Activated CD8-positive, alpha-beta T cell treated with anti-CD3 and anti-CD28 coated beads for 36 hours (primary cell): ENCODE data around the gene PMVK. TPM values are rescaled to one million over a fixed set of nuclear protein-coding genes. Genes with fewer than 3 reads are reported as not detected.

Source experiments
- ATAC-seq: fragments of 200-7000 bp; cut with Tn5 transposase; one replicate; pipeline ENCODE4 v1.10.0; 2021; ENCODE audit warnings: mild to moderate bottlenecking, moderate library complexity
- CTCF ChIA-PET: fragments of 350-600 bp; sonication (Branson Sonifier 250); formaldehyde crosslinking; loops from one replicate; lab custom pipeline; 2021; ENCODE audit warnings: antibody characterized with exemption; lab: Charles Lee
- POLR2A ChIA-PET: fragments of 350-600 bp; sonication (Branson Sonifier 250); formaldehyde crosslinking; loops from one replicate; lab custom pipeline; 2021; ENCODE audit warnings: antibody characterized with exemption; lab: Charles Lee
- DNase-seq: peaks from one replicate; pipeline ENCODE4 v3.0.0-alpha.2; 2020
- H3K27ac Mint-ChIP-seq: one replicate; pipeline ENCODE4 v1.8.0; 2021; ENCODE audit warnings: mild to moderate bottlenecking, mixed read lengths
- H3K27me3 Mint-ChIP-seq: one replicate; pipeline ENCODE4 v1.8.0; 2021; ENCODE audit warnings: mixed read lengths
- H3K36me3 Mint-ChIP-seq: one replicate; pipeline ENCODE4 v1.8.0; 2021; ENCODE audit warnings: low read depth, mixed read lengths
- H3K4me1 Mint-ChIP-seq: one replicate; pipeline ENCODE4 v1.8.0; 2021; ENCODE audit warnings: low read depth, mixed read lengths
- H3K4me3 Mint-ChIP-seq: one replicate; pipeline ENCODE4 v1.8.0; 2021; ENCODE audit warnings: mild to moderate bottlenecking, moderate library complexity, mixed read lengths
- H3K9me3 Mint-ChIP-seq: one replicate; pipeline ENCODE4 v1.8.0; 2021; ENCODE audit warnings: mixed read lengths
- intact Hi-C: fragments of 100-400 bp; cut with micrococcal nuclease; formaldehyde crosslinking; loops from one replicate; pipeline ENCODE4 v1.10.0; 2022
- total RNA-seq, 2 experiments: library from RNA; stranded (reverse); gene quantifications; one replicate each; pipeline ENCODE4 v1.2.3, GENCODE V29; 2021
- TF ChIP-seq, protein P1 (sequence below): fragments of 200-600 bp; IDR thresholded peaks from one replicate; pipeline ENCODE4 v1.8.0; 2022; ENCODE audit warnings: antibody characterized with exemption, mild to moderate bottlenecking

Gene PMVK
- total RNA-seq = 10 to 100 TPM; 32.3 to 33.2 TPM

GRCh38 chr1:154936555-154937084, at the start of gene PMVK:
TSS of gene PMVK (minus strand) at chr1:154936719. CDS start at chr1:154936685, 34 bp downstream.
- peaks cover 4% of the 10 kb centered on the region for H3K36me3 Mint-ChIP-seq
- peaks cover 49% of the 10 kb centered on the region for H3K4me1 Mint-ChIP-seq
- peak within 1 kb of the TSS; percentile 98 for H3K27ac Mint-ChIP-seq
- peak within 1 kb of the TSS; percentile 88 for H3K4me3 Mint-ChIP-seq
- intact Hi-C loops = no loop called here
- POLR2A ChIA-PET = interaction anchor here (0.7 to 2.2 kb wide), 21 partner anchors 8 to 456 kb away, joined by 3 to 8 read pairs (median 4); partner anchors contain the start of genes FLAD1, PBXIP1 and PYGO2
- TF ChIP-seq, protein P1, sequence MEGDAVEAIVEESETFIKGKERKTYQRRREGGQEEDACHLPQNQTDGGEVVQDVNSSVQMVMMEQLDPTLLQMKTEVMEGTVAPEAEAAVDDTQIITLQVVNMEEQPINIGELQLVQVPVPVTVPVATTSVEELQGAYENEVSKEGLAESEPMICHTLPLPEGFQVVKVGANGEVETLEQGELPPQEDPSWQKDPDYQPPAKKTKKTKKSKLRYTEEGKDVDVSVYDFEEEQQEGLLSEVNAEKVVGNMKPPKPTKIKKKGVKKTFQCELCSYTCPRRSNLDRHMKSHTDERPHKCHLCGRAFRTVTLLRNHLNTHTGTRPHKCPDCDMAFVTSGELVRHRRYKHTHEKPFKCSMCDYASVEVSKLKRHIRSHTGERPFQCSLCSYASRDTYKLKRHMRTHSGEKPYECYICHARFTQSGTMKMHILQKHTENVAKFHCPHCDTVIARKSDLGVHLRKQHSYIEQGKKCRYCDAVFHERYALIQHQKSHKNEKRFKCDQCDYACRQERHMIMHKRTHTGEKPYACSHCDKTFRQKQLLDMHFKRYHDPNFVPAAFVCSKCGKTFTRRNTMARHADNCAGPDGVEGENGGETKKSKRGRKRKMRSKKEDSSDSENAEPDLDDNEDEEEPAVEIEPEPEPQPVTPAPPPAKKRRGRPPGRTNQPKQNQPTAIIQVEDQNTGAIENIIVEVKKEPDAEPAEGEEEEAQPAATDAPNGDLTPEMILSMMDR = no peak
- CTCF ChIA-PET = interaction anchor here (0.6 to 5.8 kb wide), 20 partner anchors 17 to 376 kb away, joined by 3 to 49 read pairs (median 4); partner anchors contain the start of genes ADAM15, CHRNB2, KRTCAP2 and PBXIP1
- DNase-seq = peak; percentile 97
- peak; percentile 90 for ATAC-seq
- no peaks in the 10 kb centered on the region for H3K9me3 Mint-ChIP-seq
- no peaks in the 10 kb centered on the region for H3K27me3 Mint-ChIP-seq

DNA sequence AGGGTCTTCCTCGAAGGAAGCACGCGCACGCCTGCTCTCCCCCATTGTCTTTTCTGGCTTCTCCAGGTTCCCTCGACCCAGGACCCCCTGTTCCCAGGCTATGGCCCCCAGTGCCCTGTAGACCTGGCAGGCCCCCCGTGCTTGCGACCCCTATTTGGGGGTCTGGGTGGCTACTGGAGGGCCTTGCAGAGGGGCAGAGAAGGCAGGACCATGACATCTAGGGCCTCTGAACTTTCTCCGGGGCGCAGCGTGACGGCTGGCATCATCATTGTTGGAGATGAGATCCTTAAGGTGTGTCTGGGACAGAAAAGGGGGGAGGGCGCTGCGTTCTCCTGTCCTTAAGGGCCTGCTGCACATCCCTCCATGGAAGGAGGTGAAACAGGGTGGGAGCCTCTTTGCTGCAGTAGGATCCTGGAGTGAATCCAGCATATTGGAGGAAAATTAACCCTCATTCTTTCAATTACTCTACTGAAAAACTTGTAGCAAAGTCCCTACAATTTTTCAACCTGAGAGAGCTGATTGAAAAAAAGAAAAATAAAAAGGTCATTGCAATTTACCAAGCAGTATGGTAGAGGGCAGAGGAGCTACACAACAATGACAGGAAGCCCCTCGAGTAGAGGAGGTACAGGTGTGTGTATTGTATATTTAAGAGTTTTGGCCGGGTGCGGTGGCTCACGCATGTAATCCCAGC, 47.4 kb upstream of the PMVK start:
- ATAC-seq (no peak), DNase-seq (no peak)
- H3K9me3 Mint-ChIP-seq = no peaks in the 10 kb centered on the region
- TF ChIP-seq, protein P1 = no peak
- no peaks in the 10 kb centered on the region for H3K27me3 Mint-ChIP-seq
- no peak overlapping the region for H3K27ac Mint-ChIP-seq
- POLR2A ChIA-PET = interaction anchor here (0.6 to 4.8 kb wide), 15 partner anchors 11 to 563 kb away, joined by 3 to 85 read pairs (median 5); partner anchors contain the start of genes CKS1B, LENEP, PBXIP1 and PMVK
- H3K4me3 Mint-ChIP-seq = no peak overlapping the region
- H3K36me3 Mint-ChIP-seq = peaks cover 33% of the 10 kb centered on the region
- intact Hi-C loops = no loop called here
- peaks cover 18% of the 10 kb centered on the region for H3K4me1 Mint-ChIP-seq
- CTCF ChIA-PET = interaction anchor here (0.6 to 13.2 kb wide), 18 partner anchors 8 to 424 kb away, joined by 3 to 108 read pairs (median 6); partner anchors contain the start of genes ADAM15, LENEP and PYGO2

- Mint-ChIP-seq H3K36me3 (peaks cover 30% of the 10 kb centered on the region), H3K9me3 (no peaks in the 10 kb centered on the region), H3K27ac (no peak within 1 kb of the TSS), H3K27me3 (no peaks in the 10 kb centered on the region), H3K4me3 (no peak within 1 kb of the TSS), H3K4me1 (peaks cover 12% of the 10 kb centered on the region)
- TF ChIP-seq, protein P1 = no peak
- intact Hi-C loops = no loop called here
- ATAC-seq = peak; percentile 99
- ChIA-PET CTCF (interaction anchor here (0.6 to 13.2 kb wide), 18 partner anchors 9 to 423 kb away, joined by 3 to 108 read pairs (median 4); partner anchors contain the start of genes ADAM15, LENEP and PYGO2), POLR2A (interaction anchor here (0.6 to 4.8 kb wide), 15 partner anchors 10 to 146 kb away, joined by 3 to 85 read pairs (median 5); partner anchors contain the start of genes CKS1B, LENEP, PBXIP1 and PMVK)
- peak; percentile 98 for DNase-seq
These were observed 46.6 kb upstream of the PMVK start, which contains the start of gene FLAD1 for GRCh38 chr1:154982897-154983648. TSS of gene FLAD1 (plus strand) at chr1:154983344. CDS start at chr1:154983695, 351 bp downstream.

GRCh38 chr1:154982341-154982740, 45.8 kb upstream of the PMVK start:
- DNase-seq (no peak), ATAC-seq (no peak)
- Mint-ChIP-seq H3K9me3 (no peaks in the 10 kb centered on the region), H3K36me3 (peaks cover 32% of the 10 kb centered on the region), H3K4me1 (peaks cover 13% of the 10 kb centered on the region), H3K27me3 (no peaks in the 10 kb centered on the region), H3K27ac (no peak overlapping the region), H3K4me3 (no peak overlapping the region)
- TF ChIP-seq, protein P1 = no peak
- CTCF ChIA-PET = interaction anchor here (1.1 to 13.2 kb wide), 13 partner anchors 12 to 423 kb away, joined by 3 to 108 read pairs (median 6); partner anchors contain the start of genes ADAM15, LENEP and PYGO2
- POLR2A ChIA-PET = interaction anchor here (0.6 to 4.8 kb wide), 13 partner anchors 9 to 95 kb away, joined by 3 to 85 read pairs (median 7); partner anchors contain the start of genes CKS1B, LENEP, PBXIP1 and PMVK
- intact Hi-C loops = no loop called here
